ENCODE data around the gene KREMEN1.

Gene KREMEN1

GRCh38 chr22:29069463-29069862 lies 3.4 kb upstream of the KREMEN1 start:
- H3K4me3 ChIP-seq (ENCODE audit: low read length), result no peak overlapping the region
- H4K20me1 ChIP-seq (ENCODE audit: insufficient read depth, low read length), result no peaks in the 10 kb centered on the region
- H3K9ac ChIP-seq (ENCODE audit: low read length), result no peak overlapping the region
- no peaks in the 10 kb centered on the region for H3K9me3 ChIP-seq (replicated peaks; ENCODE audit: insufficient read depth, low read length)
- no peak overlapping the region for H2AFZ ChIP-seq (ENCODE audit: low read length)
- H3K4me2 ChIP-seq (ENCODE audit: low read depth, low read length), result no peak overlapping the region
- no peaks in the 10 kb centered on the region for H3K79me2 ChIP-seq (ENCODE audit: low read length)
- H3K4me1 ChIP-seq (ENCODE audit: low read length), result peaks cover 8% of the 10 kb centered on the region
- no peak for DNase-seq
- peaks cover 9% of the 10 kb centered on the region for H3F3A ChIP-seq (ENCODE audit: insufficient read depth, low read length)
- no peaks in the 10 kb centered on the region for H3K27me3 ChIP-seq (replicated peaks; ENCODE audit: insufficient read depth, low read length)
- no peaks in the 10 kb centered on the region for H3K9me2 ChIP-seq (replicated peaks; ENCODE audit: insufficient read depth, low read length)
- no peaks in the 10 kb centered on the region for H3K36me3 ChIP-seq (replicated peaks; ENCODE audit: insufficient read depth, low read length)
- no peak overlapping the region for H3K27ac ChIP-seq (ENCODE audit: low read length)
- no peak for TF ChIP-seq EZH2 (optimal IDR thresholded peaks at IDR 0.05; ENCODE audit: low read depth, low read length)
- no peak for TF ChIP-seq EZH2phosphoT487 (IDR thresholded peaks at IDR 0.05; ENCODE audit: low read length)
- TF ChIP-seq, protein P1, sequence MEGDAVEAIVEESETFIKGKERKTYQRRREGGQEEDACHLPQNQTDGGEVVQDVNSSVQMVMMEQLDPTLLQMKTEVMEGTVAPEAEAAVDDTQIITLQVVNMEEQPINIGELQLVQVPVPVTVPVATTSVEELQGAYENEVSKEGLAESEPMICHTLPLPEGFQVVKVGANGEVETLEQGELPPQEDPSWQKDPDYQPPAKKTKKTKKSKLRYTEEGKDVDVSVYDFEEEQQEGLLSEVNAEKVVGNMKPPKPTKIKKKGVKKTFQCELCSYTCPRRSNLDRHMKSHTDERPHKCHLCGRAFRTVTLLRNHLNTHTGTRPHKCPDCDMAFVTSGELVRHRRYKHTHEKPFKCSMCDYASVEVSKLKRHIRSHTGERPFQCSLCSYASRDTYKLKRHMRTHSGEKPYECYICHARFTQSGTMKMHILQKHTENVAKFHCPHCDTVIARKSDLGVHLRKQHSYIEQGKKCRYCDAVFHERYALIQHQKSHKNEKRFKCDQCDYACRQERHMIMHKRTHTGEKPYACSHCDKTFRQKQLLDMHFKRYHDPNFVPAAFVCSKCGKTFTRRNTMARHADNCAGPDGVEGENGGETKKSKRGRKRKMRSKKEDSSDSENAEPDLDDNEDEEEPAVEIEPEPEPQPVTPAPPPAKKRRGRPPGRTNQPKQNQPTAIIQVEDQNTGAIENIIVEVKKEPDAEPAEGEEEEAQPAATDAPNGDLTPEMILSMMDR (IDR thresholded peaks at IDR 0.05; ENCODE audit: low read length), result no peak

DNA sequence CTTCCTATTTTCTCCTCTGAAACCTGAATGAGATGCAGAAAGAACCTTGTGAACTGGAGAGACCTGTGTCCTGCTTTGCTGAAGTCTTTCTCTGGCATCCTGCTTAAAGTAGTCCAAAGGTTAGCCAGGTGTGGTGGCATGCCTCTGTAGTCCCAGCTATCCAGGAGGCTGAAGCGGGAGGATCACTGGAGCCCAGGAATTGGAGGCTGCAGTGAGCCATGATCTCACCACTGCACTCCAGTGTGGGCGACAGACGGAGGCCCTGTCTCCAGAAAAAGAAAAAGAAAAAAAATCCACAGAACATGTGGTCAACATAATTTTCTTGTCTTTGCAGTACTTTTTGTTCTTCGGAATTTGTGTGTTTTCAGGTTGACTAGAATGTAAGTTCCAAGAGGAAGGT lies 2.3 kb upstream of the KREMEN1 start:
- no peak overlapping the region for H3K4me3 ChIP-seq (ENCODE audit: low read length)
- H3K27me3 ChIP-seq (replicated peaks; ENCODE audit: insufficient read depth, low read length), result no peaks in the 10 kb centered on the region
- no peak for TF ChIP-seq EZH2 (optimal IDR thresholded peaks at IDR 0.05; ENCODE audit: low read depth, low read length)
- TF ChIP-seq, protein P1 (IDR thresholded peaks at IDR 0.05; ENCODE audit: low read length), result no peak
- no peak for TF ChIP-seq EZH2phosphoT487 (IDR thresholded peaks at IDR 0.05; ENCODE audit: low read length)

DNA sequence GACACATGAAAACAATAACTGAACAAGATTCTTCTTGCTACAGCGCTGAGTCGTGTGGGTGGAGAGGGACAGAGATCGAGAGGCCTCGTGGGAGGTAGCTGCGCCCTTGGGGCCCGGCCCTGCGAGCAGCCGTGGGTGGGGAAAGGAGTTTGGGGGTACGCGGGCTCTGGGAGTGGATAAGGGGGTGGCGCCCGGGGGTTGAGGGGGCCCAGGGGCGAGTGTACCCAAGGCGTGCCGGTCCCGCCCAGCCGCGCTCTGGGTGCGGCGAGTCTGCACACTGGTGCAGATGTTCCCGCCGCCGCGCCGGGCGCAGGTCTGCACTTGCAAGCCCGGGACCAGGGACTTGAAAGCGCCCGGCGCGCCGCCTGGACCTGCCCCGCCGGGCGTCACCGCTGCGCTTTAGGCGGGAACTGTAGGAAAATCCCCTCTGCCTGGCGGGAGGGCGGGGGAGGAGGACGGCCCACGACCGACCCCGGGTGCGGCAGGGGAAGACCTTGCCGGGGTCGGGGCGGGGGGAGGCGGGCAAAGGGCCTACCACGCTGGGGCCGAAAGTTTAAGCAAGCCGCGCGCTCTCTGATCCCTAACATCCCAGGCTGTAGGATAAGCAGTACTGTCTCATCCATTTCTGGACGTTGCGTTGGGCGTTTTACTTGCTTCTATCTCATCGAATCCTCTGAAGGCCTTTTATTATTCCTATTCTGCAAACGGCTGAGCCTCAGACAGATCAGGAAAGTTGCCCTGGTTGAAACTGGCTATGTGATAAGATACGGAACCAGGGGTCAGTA lies 1.4 kb upstream of the KREMEN1 start:
- Histone ChIP-seq H3K4me3 (ENCODE audit: low read length) (peak overlapping the region; percentile 60), H3K36me3 (replicated peaks; ENCODE audit: insufficient read depth, low read length) (no peaks in the 10 kb centered on the region), H3K9ac (ENCODE audit: low read length) (peak overlapping the region; percentile 60; the same call in 1 of the 2 replicates), H3K27ac (ENCODE audit: low read length) (peak overlapping the region; percentile 12; the same call in 1 of the 2 replicates), H3K9me3 (replicated peaks; ENCODE audit: insufficient read depth, low read length) (no peaks in the 10 kb centered on the region), H3F3A (ENCODE audit: insufficient read depth, low read length) (peaks cover 9% of the 10 kb centered on the region), H3K4me2 (ENCODE audit: low read depth, low read length) (peak overlapping the region; percentile 83), H3K9me2 (replicated peaks; ENCODE audit: insufficient read depth, low read length) (no peaks in the 10 kb centered on the region), H3K79me2 (ENCODE audit: low read length) (no peaks in the 10 kb centered on the region), H4K20me1 (ENCODE audit: insufficient read depth, low read length) (no peaks in the 10 kb centered on the region), H3K27me3 (replicated peaks; ENCODE audit: insufficient read depth, low read length) (no peaks in the 10 kb centered on the region), H2AFZ (ENCODE audit: low read length) (peak overlapping the region; percentile 71), H3K4me1 (ENCODE audit: low read length) (peaks cover 8% of the 10 kb centered on the region)
- peak; percentile 79 for DNase-seq
- no peak for TF ChIP-seq EZH2 (optimal IDR thresholded peaks at IDR 0.05; ENCODE audit: low read depth, low read length)
- TF ChIP-seq, protein P1 (IDR thresholded peaks at IDR 0.05; ENCODE audit: low read length), result no peak
- TF ChIP-seq EZH2phosphoT487 (IDR thresholded peaks at IDR 0.05; ENCODE audit: low read length), result no peak

More for the DNA sequence above, 2.3 kb upstream of the KREMEN1 start:
- H3K4me1 ChIP-seq (ENCODE audit: low read length), result peaks cover 8% of the 10 kb centered on the region
- H3K27ac ChIP-seq (ENCODE audit: low read length), result no peak overlapping the region
- H3K9ac ChIP-seq (ENCODE audit: low read length), result no peak overlapping the region
- H3K79me2 ChIP-seq (ENCODE audit: low read length), result no peaks in the 10 kb centered on the region
- no peak overlapping the region for H2AFZ ChIP-seq (ENCODE audit: low read length)
- H3K9me3 ChIP-seq (replicated peaks; ENCODE audit: insufficient read depth, low read length), result no peaks in the 10 kb centered on the region
- no peak overlapping the region for H3K4me2 ChIP-seq (ENCODE audit: low read depth, low read length)
- DNase-seq, result no peak
- H3K36me3 ChIP-seq (replicated peaks; ENCODE audit: insufficient read depth, low read length), result no peaks in the 10 kb centered on the region
- no peaks in the 10 kb centered on the region for H3K9me2 ChIP-seq (replicated peaks; ENCODE audit: insufficient read depth, low read length)
- H3F3A ChIP-seq (ENCODE audit: insufficient read depth, low read length), result peaks cover 9% of the 10 kb centered on the region
- H4K20me1 ChIP-seq (ENCODE audit: insufficient read depth, low read length), result no peaks in the 10 kb centered on the region

Data from MM.1S (cell line).